Sigmoid colon (tissue), 3 donors: ENCODE results near the gene VSTM2L.

Experiments
- POLR2A ChIP-seq, 2 donors: fragments of 450-650 bp; IDR thresholded peaks; one replicate each; pipeline ENCODE4 v1.6.1; 2016; ENCODE audit warnings: antibody characterized with exemption in 2 of 2, mild to moderate bottlenecking in 2 of 2, moderate library complexity in 2 of 2
- TF ChIP-seq, protein P1 (sequence below), 4 experiments: fragments of 450-650 bp in 3 of 4; fragments of 200-600 bp in 1 of 4; IDR thresholded peaks; one replicate each; pipeline ENCODE4 v1.5.1; 2016 to 2019; ENCODE audit warnings: antibody characterized with exemption in 4 of 4, mild to moderate bottlenecking in 3 of 4, moderate library complexity in 2 of 4

DNA sequence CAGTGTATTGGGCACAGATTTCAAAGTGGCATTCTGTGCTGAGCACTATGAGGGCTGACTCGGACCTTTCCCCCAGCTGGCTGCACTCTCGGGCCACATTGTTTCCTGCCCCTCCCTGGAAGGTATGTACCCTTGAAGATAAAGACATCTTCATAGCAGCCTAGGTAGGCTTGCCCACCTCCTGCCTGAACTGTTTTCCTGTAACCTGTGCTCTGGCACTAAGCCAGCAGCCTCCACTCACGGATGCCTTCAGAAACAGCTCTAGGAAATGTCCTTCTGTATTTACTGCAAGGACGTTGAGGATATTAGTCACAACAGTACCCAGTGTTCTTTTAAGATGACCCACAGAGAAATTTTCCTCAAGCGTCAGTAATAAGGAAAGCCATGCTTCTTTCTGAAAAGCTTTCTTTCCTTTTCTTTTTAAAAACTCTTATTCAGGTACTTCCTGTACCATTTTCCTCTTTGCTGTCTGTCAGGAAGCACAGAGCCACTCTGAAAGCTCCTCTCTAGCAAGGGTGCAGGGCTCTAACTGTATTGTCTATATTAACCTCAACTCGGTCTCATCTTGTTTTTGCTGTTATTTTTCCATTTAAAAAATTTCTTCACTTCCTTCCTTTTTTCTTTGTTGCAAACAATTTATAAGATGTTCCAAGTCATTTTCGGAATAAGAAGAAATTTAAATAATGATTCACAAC lies 86.8 kb downstream of the VSTM2L start:
- TF ChIP-seq, protein P1, sequence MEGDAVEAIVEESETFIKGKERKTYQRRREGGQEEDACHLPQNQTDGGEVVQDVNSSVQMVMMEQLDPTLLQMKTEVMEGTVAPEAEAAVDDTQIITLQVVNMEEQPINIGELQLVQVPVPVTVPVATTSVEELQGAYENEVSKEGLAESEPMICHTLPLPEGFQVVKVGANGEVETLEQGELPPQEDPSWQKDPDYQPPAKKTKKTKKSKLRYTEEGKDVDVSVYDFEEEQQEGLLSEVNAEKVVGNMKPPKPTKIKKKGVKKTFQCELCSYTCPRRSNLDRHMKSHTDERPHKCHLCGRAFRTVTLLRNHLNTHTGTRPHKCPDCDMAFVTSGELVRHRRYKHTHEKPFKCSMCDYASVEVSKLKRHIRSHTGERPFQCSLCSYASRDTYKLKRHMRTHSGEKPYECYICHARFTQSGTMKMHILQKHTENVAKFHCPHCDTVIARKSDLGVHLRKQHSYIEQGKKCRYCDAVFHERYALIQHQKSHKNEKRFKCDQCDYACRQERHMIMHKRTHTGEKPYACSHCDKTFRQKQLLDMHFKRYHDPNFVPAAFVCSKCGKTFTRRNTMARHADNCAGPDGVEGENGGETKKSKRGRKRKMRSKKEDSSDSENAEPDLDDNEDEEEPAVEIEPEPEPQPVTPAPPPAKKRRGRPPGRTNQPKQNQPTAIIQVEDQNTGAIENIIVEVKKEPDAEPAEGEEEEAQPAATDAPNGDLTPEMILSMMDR (IDR thresholded peaks at IDR 0.05): no peak
- TF ChIP-seq POLR2A (IDR thresholded peaks at IDR 0.05): no peak
